Fibroblast of lung (primary cell): Measurements from ENCODE around the gene MPRIP. TPM values are rescaled to one million over a fixed set of nuclear protein-coding genes. Genes with fewer than 3 reads are reported as not detected.
A peak's percentile ranks its signal among the peaks of the same experiment; 100 is the strongest.

Source experiments
- DNase-seq, 2 donors: peaks; one replicate each; pipeline versions ENCODE4 v3.0.0 to v3.0.0-alpha.2; 2010; ENCODE audit warnings: low read depth in 2 of 2
- H2AFZ ChIP-seq: 2 replicates; pipeline ENCODE4 v1.5.1; 2012; ENCODE audit warnings: low read length, control low read depth, inconsistent platforms
- H3K27ac ChIP-seq: 2 replicates; pipeline ENCODE4 v1.5.1; 2011; ENCODE audit warnings: low read length, control low read depth; ENCODE audit not compliant: insufficient read depth
- H3K27me3 ChIP-seq: 2 replicates; pipeline ENCODE4 v1.5.1; 2011; ENCODE audit warnings: mild to moderate bottlenecking, low read length; ENCODE audit not compliant: control insufficient read depth, insufficient read depth
- H3K36me3 ChIP-seq: 2 replicates; pipeline ENCODE4 v1.5.1; 2011; ENCODE audit warnings: low read length; ENCODE audit not compliant: control insufficient read depth, insufficient read depth
- H3K4me1 ChIP-seq: 2 replicates; pipeline ENCODE4 v1.5.1; 2011; ENCODE audit warnings: low read length; ENCODE audit not compliant: control insufficient read depth, insufficient read depth; ENCODE audit errors: extremely low read depth
- H3K4me2 ChIP-seq: 2 replicates; pipeline ENCODE4 v1.5.1; 2011; ENCODE audit warnings: low read length, control low read depth; ENCODE audit not compliant: insufficient read depth; ENCODE audit errors: extremely low read depth
- H3K4me3 ChIP-seq, 4 experiments: fragments of 200-600 bp in 1 of 4; sonication (generic) in 1 of 4; replicated peaks in 1 of 4; 2 replicates each; pipeline ENCODE4 v1.5.1; 2011 to 2016; ENCODE audit warnings: low read length in 4 of 4, low read depth in 3 of 4, mild to moderate bottlenecking in 3 of 4, control low read depth in 2 of 4, inconsistent platforms in 1 of 4, mixed read lengths in 1 of 4; ENCODE audit not compliant: insufficient read depth in 1 of 4; ENCODE audit errors: control extremely low read depth in 1 of 4
- H3K79me2 ChIP-seq: 2 replicates; pipeline ENCODE4 v1.5.1; 2012; ENCODE audit warnings: mild to moderate bottlenecking, low read length, inconsistent platforms; ENCODE audit not compliant: control insufficient read depth, insufficient read depth
- H3K9ac ChIP-seq: 2 replicates; pipeline ENCODE4 v1.5.1; 2011; ENCODE audit warnings: mild to moderate bottlenecking, low read length, control low read depth; ENCODE audit not compliant: insufficient read depth
- H3K9me3 ChIP-seq: 2 replicates; pipeline ENCODE4 v1.5.1; 2012; ENCODE audit warnings: low read depth, low read length; ENCODE audit not compliant: control insufficient read depth, insufficient read depth
- H4K20me1 ChIP-seq: 2 replicates; pipeline ENCODE4 v1.5.1; 2011; ENCODE audit warnings: low read length; ENCODE audit not compliant: control insufficient read depth, insufficient read depth; ENCODE audit errors: extremely low read depth
- CTCF ChIP-seq, 2 donors: IDR thresholded peaks in 1 of 2; conservative IDR thresholded peaks in 1 of 2; 1 replicate in 1 of 2; 2 replicates in 1 of 2; pipeline ENCODE4 v1.5.1; 2011 to 2012; ENCODE audit warnings: low read length in 2 of 2, control low read depth in 1 of 2, inconsistent platforms in 1 of 2, low read depth in 1 of 2, mild to moderate bottlenecking in 1 of 2
- EZH2 ChIP-seq: IDR thresholded peaks from 2 replicates; pipeline ENCODE4 v1.5.1; 2012; ENCODE audit warnings: low read length, control low read depth, mild to moderate bottlenecking; ENCODE audit errors: missing control alignments
- polyA plus RNA-seq, 2 donors: library from polyadenylated mRNA; depleted of rRNA in 1 of 2; stranded (reverse) in 1 of 2; unstranded in 1 of 2; fragments of >200 nt; gene quantifications; 2 replicates each; pipeline ENCODE4 v1.2.1, GENCODE V29; 2011 to 2012; ENCODE audit warnings: missing spikeins in 1 of 2
- total RNA-seq: library from RNA; depleted of rRNA; stranded (reverse); fragments of >200 nt; gene quantifications from 2 replicates; pipeline ENCODE4 v1.2.1, GENCODE V29; 2014

The MPRIP gene
- total and polyA plus RNA-seq, 2 donors (not counting 1 experiment from before 2014, with no cell fraction given) = 104 to 124 TPM

- no peaks in the 10 kb centered on the region for H3K79me2 ChIP-seq
- no peak overlapping the region for H2AFZ ChIP-seq
- H3K4me2 ChIP-seq = no peak overlapping the region
- H3K27ac ChIP-seq = no peak overlapping the region
- no peak overlapping the region for H3K4me3 ChIP-seq
- no peak overlapping the region for H3K9ac ChIP-seq
- no peaks in the 10 kb centered on the region for H3K9me3 ChIP-seq
- no peaks in the 10 kb centered on the region for H3K27me3 ChIP-seq
- peaks cover 43% of the 10 kb centered on the region for H3K36me3 ChIP-seq
- H3K4me1 ChIP-seq = no peaks in the 10 kb centered on the region
- no peak for DNase-seq
- H4K20me1 ChIP-seq = no peaks in the 10 kb centered on the region
- TF ChIP-seq CTCF (conservative IDR thresholded peaks at IDR 0.05 in 1 of 2, IDR thresholded peaks at IDR 0.05 in 1 of 2; ENCODE audit: low read depth in 1 of 2, low read length in 2 of 2) = no peak
- TF ChIP-seq EZH2 = no peak
Measured at GRCh38 chr17:17169396-17169795, 127.1 kb downstream of the MPRIP start.

GRCh38 chr17:17170346-17170985, 128.2 kb downstream of the MPRIP start:
- peak in 1 of 2 donors; percentile 47 for DNase-seq
- H3K4me2 ChIP-seq = no peak overlapping the region
- no peaks in the 10 kb centered on the region for H3K79me2 ChIP-seq
- no peak overlapping the region for H2AFZ ChIP-seq
- TF ChIP-seq EZH2 (no peak), CTCF (conservative IDR thresholded peaks at IDR 0.05 in 1 of 2, IDR thresholded peaks at IDR 0.05 in 1 of 2; ENCODE audit: low read depth in 1 of 2, low read length in 2 of 2) (no peak)
- H3K4me1 ChIP-seq = no peaks in the 10 kb centered on the region
- H3K27ac ChIP-seq = no peak overlapping the region
- peaks cover 38% of the 10 kb centered on the region for H3K36me3 ChIP-seq
- no peaks in the 10 kb centered on the region for H3K27me3 ChIP-seq
- H3K9me3 ChIP-seq = no peaks in the 10 kb centered on the region
- no peaks in the 10 kb centered on the region for H4K20me1 ChIP-seq
- no peak overlapping the region for H3K4me3 ChIP-seq
- H3K9ac ChIP-seq = no peak overlapping the region

- H3K4me1 ChIP-seq = no peaks in the 10 kb centered on the region
- peaks cover 39% of the 10 kb centered on the region for H3K36me3 ChIP-seq
- no peak overlapping the region for H2AFZ ChIP-seq
- no peak overlapping the region for H3K9ac ChIP-seq
- H3K4me2 ChIP-seq = no peak overlapping the region
- no peaks in the 10 kb centered on the region for H3K79me2 ChIP-seq
- no peaks in the 10 kb centered on the region for H4K20me1 ChIP-seq
- DNase-seq = no peak
- H3K27me3 ChIP-seq = no peaks in the 10 kb centered on the region
- H3K27ac ChIP-seq = no peak overlapping the region
- TF ChIP-seq CTCF (conservative IDR thresholded peaks at IDR 0.05 in 1 of 2, IDR thresholded peaks at IDR 0.05 in 1 of 2; ENCODE audit: low read depth in 1 of 2, low read length in 2 of 2) (no peak), EZH2 (no peak)
- H3K9me3 ChIP-seq = no peaks in the 10 kb centered on the region
- H3K4me3 ChIP-seq = no peak overlapping the region
Measured at GRCh38 chr17:17171186-17171585, 128.9 kb downstream of the MPRIP start.
